Measurements from ENCODE around the gene ETNK2.

The ETNK2 gene

DNA sequence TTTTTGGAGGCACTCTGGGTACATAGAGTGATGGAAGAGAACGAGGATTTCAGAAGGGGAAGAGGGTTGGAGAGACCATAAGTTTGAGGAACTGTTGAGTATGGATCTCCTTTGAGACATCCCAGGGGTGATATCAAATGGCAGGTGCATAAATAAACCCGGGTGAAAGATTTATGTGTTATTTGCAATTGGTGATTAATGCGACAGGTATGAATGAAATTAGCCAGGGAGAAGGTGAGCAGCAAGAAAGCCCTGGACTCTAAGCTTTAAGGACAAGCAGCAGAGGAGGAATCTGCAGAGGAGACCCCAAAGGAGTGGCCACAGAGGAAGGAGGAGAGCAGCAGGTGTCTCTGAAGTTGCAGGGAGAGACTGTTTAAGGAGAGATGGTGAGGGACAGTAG lies 23.1 kb upstream of the ETNK2 start:
- TF ChIP-seq, protein P1, sequence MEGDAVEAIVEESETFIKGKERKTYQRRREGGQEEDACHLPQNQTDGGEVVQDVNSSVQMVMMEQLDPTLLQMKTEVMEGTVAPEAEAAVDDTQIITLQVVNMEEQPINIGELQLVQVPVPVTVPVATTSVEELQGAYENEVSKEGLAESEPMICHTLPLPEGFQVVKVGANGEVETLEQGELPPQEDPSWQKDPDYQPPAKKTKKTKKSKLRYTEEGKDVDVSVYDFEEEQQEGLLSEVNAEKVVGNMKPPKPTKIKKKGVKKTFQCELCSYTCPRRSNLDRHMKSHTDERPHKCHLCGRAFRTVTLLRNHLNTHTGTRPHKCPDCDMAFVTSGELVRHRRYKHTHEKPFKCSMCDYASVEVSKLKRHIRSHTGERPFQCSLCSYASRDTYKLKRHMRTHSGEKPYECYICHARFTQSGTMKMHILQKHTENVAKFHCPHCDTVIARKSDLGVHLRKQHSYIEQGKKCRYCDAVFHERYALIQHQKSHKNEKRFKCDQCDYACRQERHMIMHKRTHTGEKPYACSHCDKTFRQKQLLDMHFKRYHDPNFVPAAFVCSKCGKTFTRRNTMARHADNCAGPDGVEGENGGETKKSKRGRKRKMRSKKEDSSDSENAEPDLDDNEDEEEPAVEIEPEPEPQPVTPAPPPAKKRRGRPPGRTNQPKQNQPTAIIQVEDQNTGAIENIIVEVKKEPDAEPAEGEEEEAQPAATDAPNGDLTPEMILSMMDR (IDR thresholded peaks at IDR 0.05; ENCODE audit: low read depth, low read length) = no peak
- no peak overlapping the region for H3K4me3 ChIP-seq (ENCODE audit: low read depth, low read length)

- H3K4me3 ChIP-seq (ENCODE audit: low read depth, low read length) = no peak overlapping the region
- TF ChIP-seq, protein P1 (IDR thresholded peaks at IDR 0.05; ENCODE audit: low read depth, low read length) = no peak
Measured at GRCh38 chr1:204172404-204173029, 20.7 kb upstream of the ETNK2 start.

DNA sequence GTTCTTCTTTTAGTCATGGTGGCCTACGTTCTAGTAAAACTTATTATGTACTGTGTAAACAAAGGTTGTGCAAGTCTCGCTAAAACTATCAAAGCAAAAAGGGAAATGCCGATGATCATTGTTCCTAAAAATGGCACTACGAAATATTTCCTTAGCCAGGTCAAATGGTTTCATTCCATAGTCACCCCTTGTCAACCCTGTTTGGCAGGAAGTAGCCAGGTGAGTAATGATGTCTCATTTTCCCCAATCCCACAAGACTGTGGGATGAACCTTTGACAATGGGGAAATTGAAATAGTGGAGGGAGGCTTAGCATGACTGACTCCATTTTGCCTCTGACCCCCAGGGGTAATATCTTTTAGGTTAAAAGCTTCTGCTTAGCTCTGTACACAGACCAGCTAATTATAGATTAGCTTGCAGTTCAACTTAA lies 19.9 kb upstream of the ETNK2 start:
- TF ChIP-seq, protein P1 (IDR thresholded peaks at IDR 0.05; ENCODE audit: low read depth, low read length) = no peak
- no peak overlapping the region for H3K4me3 ChIP-seq (ENCODE audit: low read depth, low read length)

DNA sequence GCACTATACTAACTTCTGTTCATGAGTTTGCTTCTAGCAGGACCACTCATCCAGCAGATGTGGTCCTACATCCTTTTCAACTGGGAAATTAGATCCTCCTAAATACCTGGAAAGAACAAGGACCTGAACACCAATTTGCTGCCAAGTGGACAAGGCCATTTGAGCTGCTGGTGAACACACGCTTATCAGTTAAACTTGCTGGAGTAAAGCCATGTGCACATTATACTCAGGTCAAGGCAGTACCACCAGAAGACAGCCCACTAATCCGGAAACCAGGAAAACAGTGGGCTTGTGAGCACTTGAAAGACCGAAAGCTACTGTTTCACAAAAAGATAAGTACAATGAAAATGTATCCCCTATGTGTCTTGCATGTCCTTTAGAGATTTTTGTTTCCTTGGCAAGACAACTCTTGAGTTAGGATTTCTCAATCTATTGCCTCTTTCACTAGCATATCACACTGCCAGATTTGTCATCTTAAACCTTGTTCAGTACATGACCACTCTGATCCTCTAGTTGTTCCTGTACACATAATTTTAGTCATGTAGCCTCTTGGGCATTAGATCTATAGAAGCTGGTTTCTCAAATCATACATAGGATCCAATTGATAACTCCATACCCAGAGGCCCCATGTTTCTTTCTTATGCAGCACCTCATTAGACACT lies 18.8 kb upstream of the ETNK2 start:
- H3K4me3 ChIP-seq (ENCODE audit: low read depth, low read length) = no peak overlapping the region
- TF ChIP-seq, protein P1 (IDR thresholded peaks at IDR 0.05; ENCODE audit: low read depth, low read length) = no peak

DNA sequence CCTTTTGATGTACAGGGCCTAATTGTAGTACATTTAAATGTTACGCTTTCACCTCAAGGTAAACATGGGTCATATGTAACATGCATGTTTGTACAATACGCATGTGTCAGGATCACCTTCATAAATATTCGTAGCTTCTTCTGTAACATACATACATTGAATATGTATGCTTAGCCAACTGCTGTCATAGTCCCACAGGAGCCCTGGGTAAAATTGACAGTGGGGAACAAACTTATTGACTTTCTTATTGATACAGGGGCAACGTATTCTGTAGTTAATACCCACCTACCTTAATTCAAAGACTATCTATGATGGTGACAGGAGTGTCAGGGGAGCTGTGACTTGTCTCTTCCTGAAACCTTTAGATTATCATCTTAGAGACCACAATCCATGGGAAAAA lies 18.0 kb upstream of the ETNK2 start:
- no peak overlapping the region for H3K4me3 ChIP-seq (ENCODE audit: low read depth, low read length)
- TF ChIP-seq, protein P1 (IDR thresholded peaks at IDR 0.05; ENCODE audit: low read depth, low read length) = no peak

DNA sequence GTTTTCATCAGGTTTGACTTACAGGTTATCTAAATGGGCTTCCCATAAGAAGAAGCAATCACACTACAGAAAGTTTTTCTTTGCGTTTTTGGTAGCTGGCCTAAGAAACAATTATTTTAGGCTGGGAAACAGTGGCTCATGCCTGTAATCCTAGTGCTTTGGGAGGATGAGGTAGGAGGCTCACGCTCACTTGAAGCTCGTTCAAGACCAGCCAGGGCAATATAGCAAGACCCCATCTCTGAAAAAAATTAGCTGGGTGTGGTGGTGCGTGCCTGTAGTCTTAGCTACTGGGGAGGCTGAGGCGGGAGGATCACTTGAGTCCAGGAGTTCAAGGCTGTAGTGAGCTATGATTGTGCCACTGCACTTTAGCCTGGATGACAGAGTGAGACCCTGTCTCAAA lies 15.9 kb upstream of the ETNK2 start:
- TF ChIP-seq, protein P1 (IDR thresholded peaks at IDR 0.05; ENCODE audit: low read depth, low read length) = no peak
- H3K4me3 ChIP-seq (ENCODE audit: low read depth, low read length) = no peak overlapping the region

DNA sequence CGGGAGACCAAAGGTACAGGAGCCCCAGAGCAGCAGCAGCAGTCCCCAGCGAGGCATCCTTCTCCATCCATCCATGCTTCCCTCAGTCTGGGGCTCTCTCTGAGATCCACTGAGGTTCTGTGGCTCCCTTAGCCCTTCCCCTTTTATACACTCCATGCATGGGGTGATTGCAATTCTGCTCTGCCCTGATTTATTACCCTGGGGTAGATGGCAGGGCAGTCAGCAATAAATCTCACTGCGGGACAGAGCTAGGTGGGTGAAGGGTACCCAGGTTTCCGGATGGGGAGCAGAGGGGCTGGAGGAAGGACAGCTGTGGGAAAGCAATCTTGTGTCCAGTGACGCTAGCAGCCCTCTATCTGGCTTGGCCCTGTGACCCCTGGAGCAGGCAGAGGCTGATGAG lies 14.4 kb upstream of the ETNK2 start, which contains the start of gene REN:
Gene REN, minus strand, starts transcription at position 119 of the 400 bp plus-strand sequence. Its CDS starts 44 bp downstream, at position 75.
- TF ChIP-seq, protein P1 (IDR thresholded peaks at IDR 0.05; ENCODE audit: low read depth, low read length) = no peak
- no peak within 1 kb of the TSS for H3K4me3 ChIP-seq (ENCODE audit: low read depth, low read length)
